T-helper 1 cell treated with Interleukin-12 subunit alpha and Interleukin-12 subunit beta and Interleukin-4 antibody, amounts not matched to agents 30 μg/mL and 1 μg/mL, for 36 hours (primary cell): ENCODE data around the gene UVRAG.

Experiments used
- H3K27ac Mint-ChIP-seq: one replicate; pipeline ENCODE4 v1.8.0; 2021; ENCODE audit warnings: mild to moderate bottlenecking, mixed read lengths
- H3K27me3 Mint-ChIP-seq: one replicate; pipeline ENCODE4 v1.8.0; 2021; ENCODE audit warnings: low read depth, mixed read lengths
- H3K36me3 Mint-ChIP-seq: one replicate; pipeline ENCODE4 v1.8.0; 2021; ENCODE audit warnings: low read depth, mixed read lengths
- H3K4me1 Mint-ChIP-seq: one replicate; pipeline ENCODE4 v1.8.0; 2021; ENCODE audit warnings: low read depth, mixed read lengths
- H3K4me3 Mint-ChIP-seq: one replicate; pipeline ENCODE4 v1.8.0; 2021; ENCODE audit warnings: mild to moderate bottlenecking, moderate library complexity, mixed read lengths
- H3K9me3 Mint-ChIP-seq: one replicate; pipeline ENCODE4 v1.8.0; 2021; ENCODE audit warnings: mixed read lengths

UVRAG gene

DNA sequence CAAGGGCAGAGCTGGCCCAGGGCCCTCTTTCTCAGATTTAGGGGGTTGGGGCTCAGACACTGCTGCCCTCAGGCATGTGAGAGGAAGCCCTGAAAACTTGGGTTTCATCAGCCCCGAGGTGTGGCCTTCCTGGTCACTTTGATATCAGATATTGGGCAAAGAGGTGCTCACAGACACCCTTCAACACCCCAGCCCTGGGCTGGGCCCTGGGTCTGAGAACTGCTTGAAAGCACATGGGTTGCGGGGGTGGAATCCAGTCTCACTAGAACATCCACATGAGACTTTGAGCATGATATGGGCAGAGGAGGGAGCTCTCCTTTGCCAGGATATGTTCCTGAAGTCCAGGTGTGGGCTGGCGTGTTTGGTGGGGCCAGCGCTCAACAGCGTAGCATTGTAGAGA, 36.0 kb upstream of the UVRAG start:
- H3K36me3 Mint-ChIP-seq: no peaks in the 10 kb centered on the region
- peaks cover 27% of the 10 kb centered on the region for H3K4me1 Mint-ChIP-seq
- H3K27ac Mint-ChIP-seq: no peak overlapping the region
- no peak overlapping the region for H3K4me3 Mint-ChIP-seq
- no peaks in the 10 kb centered on the region for H3K27me3 Mint-ChIP-seq
- H3K9me3 Mint-ChIP-seq: no peaks in the 10 kb centered on the region

DNA sequence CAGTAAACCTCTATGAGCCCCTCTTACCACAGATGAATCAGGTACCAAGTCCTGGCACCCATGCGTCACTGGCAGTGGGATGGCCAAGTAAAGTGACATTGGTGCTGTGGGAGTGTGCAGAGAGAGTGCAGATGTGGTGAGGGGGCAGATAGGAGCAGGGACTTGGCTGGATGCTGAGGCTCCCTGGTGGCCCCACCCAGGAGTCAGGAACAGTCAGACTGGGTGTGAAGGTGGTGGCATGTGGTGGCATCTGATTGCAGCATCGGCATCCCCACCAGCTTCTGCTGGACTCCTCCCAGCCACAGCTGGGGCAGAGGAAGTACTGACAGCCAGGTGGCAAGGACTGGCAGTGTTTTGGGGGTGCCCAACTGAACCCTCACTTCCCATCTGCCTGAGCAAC, 35.0 kb upstream of the UVRAG start:
- H3K4me1 Mint-ChIP-seq: peaks cover 25% of the 10 kb centered on the region
- H3K9me3 Mint-ChIP-seq: no peaks in the 10 kb centered on the region

DNA sequence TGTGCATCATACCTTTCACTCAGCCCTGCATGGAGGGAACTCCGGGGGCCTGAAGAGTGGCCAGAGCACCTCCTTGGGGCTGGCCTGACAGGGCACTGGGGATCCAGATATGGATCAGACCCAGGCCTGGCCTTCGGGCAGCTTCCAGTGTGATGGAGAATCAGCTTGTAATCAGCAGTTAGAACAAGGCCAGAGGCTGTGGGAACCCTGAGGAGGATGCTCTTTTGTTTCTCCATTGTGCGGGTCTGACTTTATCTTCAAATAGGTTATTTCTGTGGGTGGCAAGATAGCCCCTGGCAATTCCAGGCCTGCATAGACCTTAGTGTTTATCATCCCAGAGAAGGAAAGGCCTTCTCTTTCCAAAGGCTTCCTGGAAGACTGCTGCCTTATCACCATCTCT, 34.1 kb upstream of the UVRAG start:
- H3K4me1 Mint-ChIP-seq: peaks cover 24% of the 10 kb centered on the region
- H3K9me3 Mint-ChIP-seq: no peaks in the 10 kb centered on the region
- no peak overlapping the region for H3K27ac Mint-ChIP-seq
- no peaks in the 10 kb centered on the region for H3K27me3 Mint-ChIP-seq
- no peaks in the 10 kb centered on the region for H3K36me3 Mint-ChIP-seq
- H3K4me3 Mint-ChIP-seq: no peak overlapping the region

More for the DNA sequence above, 35.0 kb upstream of the UVRAG start:
- no peak overlapping the region for H3K4me3 Mint-ChIP-seq
- H3K27me3 Mint-ChIP-seq: no peaks in the 10 kb centered on the region
- H3K27ac Mint-ChIP-seq: no peak overlapping the region
- H3K36me3 Mint-ChIP-seq: no peaks in the 10 kb centered on the region

DNA sequence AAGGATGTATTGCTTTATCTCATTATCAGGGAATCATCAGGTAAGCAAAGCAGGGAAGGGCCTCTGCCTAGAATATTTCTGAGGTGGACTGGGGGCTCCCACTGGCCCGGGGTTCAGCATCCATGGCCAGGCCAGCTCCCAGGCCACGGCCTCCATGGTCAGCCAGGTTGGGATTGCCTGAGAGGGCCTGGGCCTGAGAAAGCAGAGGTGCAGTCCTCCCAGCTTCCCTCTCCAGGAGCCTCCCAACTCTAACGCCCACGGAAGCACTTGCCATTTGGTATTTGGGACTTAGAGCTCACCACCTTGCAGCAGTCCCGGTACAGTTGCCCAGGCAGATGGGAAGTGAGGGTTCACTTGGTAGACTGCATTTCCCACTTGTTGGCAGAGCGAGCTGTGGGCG, 33.7 kb upstream of the UVRAG start:
- Mint-ChIP-seq H3K27ac (no peak overlapping the region), H3K4me1 (peaks cover 21% of the 10 kb centered on the region), H3K9me3 (no peaks in the 10 kb centered on the region), H3K36me3 (no peaks in the 10 kb centered on the region), H3K27me3 (no peaks in the 10 kb centered on the region), H3K4me3 (no peak overlapping the region)

DNA sequence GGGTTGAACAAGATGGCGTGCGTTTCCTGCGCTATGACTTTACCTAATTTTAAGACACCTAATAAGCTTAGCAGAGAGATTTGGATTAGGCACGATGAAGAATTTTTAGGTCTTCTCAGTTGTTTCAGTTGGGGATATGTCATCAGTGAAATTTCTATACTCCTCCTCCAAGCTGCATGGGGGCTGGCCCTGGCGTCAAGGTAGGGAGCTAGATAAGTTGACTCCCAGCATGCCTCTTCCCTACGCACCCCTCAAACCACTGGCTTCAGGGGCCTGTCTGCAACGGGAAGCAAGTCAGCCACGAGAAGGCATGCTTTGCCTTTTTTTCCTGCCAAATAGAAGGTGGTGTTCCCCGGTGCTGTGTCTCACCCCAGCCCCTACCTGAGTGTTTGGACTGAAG, 33.2 kb upstream of the UVRAG start:
- H3K27me3 Mint-ChIP-seq: no peaks in the 10 kb centered on the region
- no peak overlapping the region for H3K27ac Mint-ChIP-seq
- H3K4me3 Mint-ChIP-seq: no peak overlapping the region
- no peaks in the 10 kb centered on the region for H3K9me3 Mint-ChIP-seq
- H3K36me3 Mint-ChIP-seq: no peaks in the 10 kb centered on the region
- H3K4me1 Mint-ChIP-seq: peaks cover 19% of the 10 kb centered on the region

DNA sequence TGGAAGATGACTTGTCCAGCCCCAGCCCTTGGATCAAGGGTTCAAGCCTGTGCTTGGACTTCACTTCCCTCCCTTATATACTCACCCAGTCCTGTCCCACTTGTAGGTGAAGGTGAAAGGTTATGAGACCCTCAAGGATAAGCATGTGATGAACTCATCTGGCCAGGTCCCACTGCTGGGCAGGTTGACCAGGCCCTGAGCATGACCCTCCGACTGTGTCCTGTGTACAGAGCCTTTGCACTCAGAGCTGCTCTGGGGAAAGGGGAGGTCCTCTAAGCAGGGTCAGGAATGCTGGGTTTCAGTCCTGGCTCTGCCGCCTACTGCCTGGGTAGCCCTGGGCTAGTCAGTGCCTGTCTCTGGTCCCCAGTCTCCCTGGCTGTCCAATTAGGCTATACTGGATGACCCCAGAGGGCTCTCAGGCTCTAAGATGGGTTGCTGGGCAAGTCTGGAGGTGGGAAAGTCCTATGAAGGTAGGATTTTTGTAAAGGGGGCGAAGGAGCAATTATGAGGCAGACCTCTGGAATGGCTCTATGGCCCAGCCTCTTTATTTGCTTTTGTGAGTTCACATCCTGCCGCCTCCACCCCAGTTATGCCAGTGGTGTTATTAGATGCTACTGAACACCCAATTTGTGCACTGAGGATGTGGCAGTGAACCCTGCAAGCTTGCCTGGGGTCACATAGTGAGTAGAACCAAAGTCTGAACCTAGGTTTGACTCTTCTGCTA, 32.3 kb upstream of the UVRAG start:
- Mint-ChIP-seq H3K27ac (no peak overlapping the region), H3K36me3 (peaks cover 1% of the 10 kb centered on the region), H3K4me3 (no peak overlapping the region), H3K4me1 (peaks cover 11% of the 10 kb centered on the region), H3K9me3 (no peaks in the 10 kb centered on the region), H3K27me3 (no peaks in the 10 kb centered on the region)

DNA sequence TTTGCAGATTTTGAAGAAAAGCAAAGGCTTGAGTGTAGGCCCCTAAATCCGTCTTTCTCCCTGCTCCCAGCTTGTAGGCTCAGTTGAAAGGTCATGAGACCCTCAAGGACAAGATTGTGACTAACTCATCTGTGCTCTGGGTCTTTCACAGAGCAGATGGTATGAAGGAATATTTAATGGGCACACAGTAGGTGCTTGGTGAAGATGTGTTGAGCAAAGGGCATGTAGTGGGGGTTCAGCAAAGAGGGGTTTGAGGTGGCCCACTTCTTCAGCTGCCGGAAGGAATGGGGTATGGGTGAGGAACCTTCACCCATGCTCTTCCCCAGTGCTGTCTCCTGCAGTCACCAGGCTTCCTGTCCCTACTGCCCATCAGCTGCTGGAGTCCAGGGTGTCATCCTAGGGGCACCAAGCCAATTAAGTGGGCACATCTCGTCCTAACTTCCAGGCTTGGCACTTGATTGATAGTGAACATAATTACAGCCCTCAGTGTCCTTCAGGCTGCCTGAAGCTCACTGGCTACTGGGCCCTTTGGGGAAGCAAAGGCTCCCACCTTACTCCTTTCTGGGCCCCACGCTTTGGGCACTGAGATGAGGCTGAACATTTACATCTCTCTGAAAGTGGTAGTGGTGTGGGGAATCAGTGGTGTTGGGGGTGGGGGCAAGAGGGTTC, 31.5 kb upstream of the UVRAG start:
- peaks cover 1% of the 10 kb centered on the region for H3K36me3 Mint-ChIP-seq
- H3K4me1 Mint-ChIP-seq: peaks cover 3% of the 10 kb centered on the region
- no peak overlapping the region for H3K27ac Mint-ChIP-seq
- H3K4me3 Mint-ChIP-seq: no peak overlapping the region
- H3K9me3 Mint-ChIP-seq: no peaks in the 10 kb centered on the region
- H3K27me3 Mint-ChIP-seq: no peaks in the 10 kb centered on the region

DNA sequence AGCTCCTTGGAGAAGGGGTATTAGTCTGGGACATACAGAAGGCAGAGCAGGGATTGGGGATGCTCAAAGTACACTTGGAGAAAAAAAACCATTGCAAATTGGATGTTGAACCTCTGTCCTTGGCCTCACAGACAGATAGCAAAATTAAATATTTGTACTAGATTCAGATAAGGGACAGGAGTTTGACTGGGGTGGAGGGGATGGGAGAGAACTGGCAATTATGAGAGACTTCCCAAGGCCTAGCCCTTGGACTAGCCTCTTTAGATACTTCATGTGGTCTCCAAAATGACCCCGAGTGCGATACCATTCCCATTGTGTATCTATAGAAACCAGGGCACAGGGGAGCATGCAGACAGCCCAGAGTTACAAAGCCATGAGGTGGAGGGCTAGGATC, 30.9 kb upstream of the UVRAG start:
- H3K27ac Mint-ChIP-seq: no peak overlapping the region
- peaks cover 3% of the 10 kb centered on the region for H3K4me1 Mint-ChIP-seq
- H3K36me3 Mint-ChIP-seq: peaks cover 1% of the 10 kb centered on the region
- no peak overlapping the region for H3K4me3 Mint-ChIP-seq
- no peaks in the 10 kb centered on the region for H3K27me3 Mint-ChIP-seq
- no peaks in the 10 kb centered on the region for H3K9me3 Mint-ChIP-seq

DNA sequence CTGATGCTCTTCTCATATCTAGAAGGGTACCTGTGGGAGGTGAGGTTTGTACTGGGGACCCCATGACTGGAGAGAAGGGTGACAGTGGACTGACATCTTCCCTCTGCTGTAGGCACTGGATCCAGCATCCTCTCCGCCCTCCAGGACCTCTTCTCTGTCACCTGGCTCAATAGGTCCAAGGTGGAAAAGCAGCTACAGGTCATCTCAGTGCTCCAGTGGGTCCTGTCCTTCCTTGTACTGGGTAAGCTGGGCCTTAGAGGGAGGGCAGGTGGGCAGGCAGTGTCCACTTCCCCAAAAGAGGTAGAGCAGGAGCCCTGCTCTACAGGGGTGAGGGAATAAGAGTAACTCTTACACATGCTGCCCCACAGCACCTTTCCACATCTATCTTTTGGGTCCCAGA, 30.5 kb upstream of the UVRAG start:
- no peaks in the 10 kb centered on the region for H3K27me3 Mint-ChIP-seq
- no peaks in the 10 kb centered on the region for H3K9me3 Mint-ChIP-seq
- peaks cover 3% of the 10 kb centered on the region for H3K4me1 Mint-ChIP-seq
- no peak overlapping the region for H3K27ac Mint-ChIP-seq
- H3K4me3 Mint-ChIP-seq: no peak overlapping the region
- peaks cover 1% of the 10 kb centered on the region for H3K36me3 Mint-ChIP-seq

DNA sequence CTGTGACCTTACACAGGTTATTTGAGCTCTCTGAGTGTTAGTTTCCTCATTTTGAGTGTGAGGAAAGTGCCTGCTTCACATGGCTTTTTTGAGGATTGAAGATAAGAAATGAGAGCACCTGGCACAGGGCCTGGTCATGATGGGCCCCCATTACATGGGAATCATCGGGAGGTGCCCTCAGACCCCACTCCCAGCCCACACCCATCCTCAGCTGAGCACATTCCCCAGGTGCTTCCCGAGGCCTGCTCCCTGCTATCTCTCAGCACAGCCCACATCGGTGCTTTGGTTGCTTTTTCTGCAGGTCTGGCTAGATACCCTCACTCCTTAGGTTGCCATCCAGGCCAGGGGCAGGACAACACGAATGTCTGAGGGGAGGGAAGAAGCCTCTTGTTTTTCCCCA, 29.8 kb upstream of the UVRAG start:
- Mint-ChIP-seq H3K27ac (no peak overlapping the region), H3K9me3 (no peaks in the 10 kb centered on the region), H3K4me1 (peaks cover 3% of the 10 kb centered on the region), H3K27me3 (no peaks in the 10 kb centered on the region), H3K4me3 (no peak overlapping the region), H3K36me3 (peaks cover 1% of the 10 kb centered on the region)

DNA sequence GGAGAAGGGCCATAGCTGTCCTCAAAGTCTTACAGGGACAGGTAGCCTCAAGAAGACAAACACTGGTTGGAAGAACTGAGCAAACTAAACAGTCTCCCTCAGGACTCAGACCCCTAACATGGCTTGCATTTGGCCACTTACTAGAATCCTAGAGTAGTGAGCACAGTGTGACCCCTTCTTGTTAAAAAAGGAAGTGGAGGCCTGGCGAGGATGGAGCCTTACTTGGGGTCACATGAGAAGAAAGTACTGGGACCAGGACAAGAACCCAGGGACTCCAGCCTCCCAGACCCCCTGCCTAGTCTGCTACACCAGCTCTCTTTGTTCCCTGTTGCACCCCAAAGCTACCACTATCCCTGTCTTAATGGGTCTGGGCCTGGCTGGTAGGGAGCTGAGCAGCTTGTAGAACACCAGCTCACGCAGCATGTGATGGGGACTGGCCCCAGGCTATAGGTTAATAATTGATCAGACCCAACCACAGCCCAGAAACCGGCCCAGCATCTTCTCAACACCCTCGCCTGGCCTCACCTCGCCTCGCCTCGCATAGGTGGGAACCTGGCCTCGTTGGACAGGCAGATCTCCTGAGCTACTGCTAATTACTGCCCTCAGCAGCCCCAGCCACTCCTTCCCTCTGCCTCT, 28.8 kb upstream of the UVRAG start:
- Mint-ChIP-seq H3K27me3 (no peaks in the 10 kb centered on the region), H3K4me1 (peaks cover 3% of the 10 kb centered on the region), H3K27ac (no peak overlapping the region), H3K36me3 (peaks cover 1% of the 10 kb centered on the region), H3K9me3 (no peaks in the 10 kb centered on the region), H3K4me3 (no peak overlapping the region)

DNA sequence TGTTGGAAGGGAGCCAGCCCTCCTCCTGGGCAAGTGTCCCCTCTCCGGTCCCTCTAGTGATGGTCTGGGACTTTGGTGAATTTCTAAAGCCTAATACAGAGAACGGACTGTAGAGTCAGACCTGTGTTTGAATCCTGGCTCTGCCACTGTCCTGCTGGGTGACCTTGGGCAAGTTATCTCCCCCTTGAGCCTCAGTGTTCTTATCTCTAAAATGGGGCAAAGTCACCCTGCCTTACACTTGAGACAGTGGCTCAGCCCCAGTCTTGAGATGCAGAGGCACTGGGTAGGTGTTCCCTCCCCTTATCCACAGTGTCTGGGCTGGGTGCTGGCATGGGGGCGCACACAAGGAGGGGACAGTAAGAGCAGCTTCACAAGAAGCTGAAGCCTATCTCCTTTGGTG, 25.5 kb upstream of the UVRAG start:
- Mint-ChIP-seq H3K27ac (no peak overlapping the region), H3K4me3 (no peak overlapping the region), H3K27me3 (no peaks in the 10 kb centered on the region), H3K36me3 (peaks cover 1% of the 10 kb centered on the region), H3K9me3 (no peaks in the 10 kb centered on the region), H3K4me1 (no peaks in the 10 kb centered on the region)

DNA sequence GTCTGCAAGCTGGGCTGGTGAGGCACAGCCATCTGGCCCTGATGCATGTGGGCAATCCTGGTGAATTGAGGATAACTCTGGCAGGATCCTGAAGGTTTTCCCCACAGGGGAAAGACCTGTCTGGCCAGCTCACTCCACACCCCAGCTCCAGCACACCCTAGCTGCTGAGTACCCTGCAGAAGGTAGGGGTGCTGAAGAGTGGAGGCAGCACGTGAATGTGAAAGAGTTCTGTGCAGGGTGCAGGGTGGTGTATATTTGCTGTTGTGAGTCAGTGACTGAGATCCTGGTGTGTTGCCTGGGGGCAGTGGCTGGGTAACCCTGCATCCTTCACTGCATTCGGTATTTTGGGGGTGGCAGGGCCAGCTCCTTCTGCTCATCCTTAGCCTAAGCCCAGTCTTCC, 24.0 kb upstream of the UVRAG start:
- Mint-ChIP-seq H3K9me3 (no peaks in the 10 kb centered on the region), H3K27me3 (no peaks in the 10 kb centered on the region), H3K36me3 (peaks cover 1% of the 10 kb centered on the region), H3K4me1 (no peaks in the 10 kb centered on the region), H3K4me3 (no peak overlapping the region), H3K27ac (no peak overlapping the region)

DNA sequence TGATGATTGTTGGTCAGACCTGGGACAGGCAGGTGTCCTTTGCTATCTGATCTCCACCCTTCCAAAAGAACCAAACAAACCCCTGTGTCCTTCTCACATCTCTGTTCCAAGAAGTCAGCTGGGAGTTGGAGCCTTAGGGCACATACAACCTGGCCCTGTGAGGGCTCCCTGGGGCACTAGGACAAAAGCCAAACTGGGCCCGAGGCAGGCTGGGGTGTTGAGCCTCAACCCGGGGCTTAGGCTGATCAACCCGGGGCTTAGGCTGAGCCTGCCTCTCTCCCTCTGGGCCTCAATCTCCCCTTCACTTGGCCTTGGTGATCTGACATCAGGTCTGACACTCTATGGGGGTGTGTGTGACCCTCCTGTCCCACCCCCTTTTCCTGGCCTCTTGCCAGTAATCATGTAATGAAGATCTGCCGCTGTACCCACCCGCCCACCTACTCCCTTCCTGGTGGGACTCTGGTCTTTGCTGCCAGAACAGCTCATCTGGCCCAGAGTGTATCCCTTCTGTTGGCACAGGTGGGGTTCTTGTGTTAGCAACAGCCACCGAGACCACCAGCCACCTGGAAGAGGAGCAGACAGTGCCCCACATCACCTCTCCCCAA, 22.8 kb upstream of the UVRAG start:
- Mint-ChIP-seq H3K4me1 (no peaks in the 10 kb centered on the region), H3K36me3 (peaks cover 1% of the 10 kb centered on the region), H3K9me3 (no peaks in the 10 kb centered on the region), H3K27ac (no peak overlapping the region), H3K27me3 (no peaks in the 10 kb centered on the region), H3K4me3 (no peak overlapping the region)
